Osteoblast (primary cell): ENCODE data around the gene DONSON. TPM values are rescaled to one million over a fixed set of nuclear protein-coding genes. Genes with fewer than 3 reads are reported as not detected.

Source experiments
- DNase-seq: peaks from one replicate; pipeline ENCODE4 v3.0.0; 2011; ENCODE audit warnings: low spot score, mixed read lengths; ENCODE audit not compliant: insufficient read length; ENCODE audit errors: missing footprints
- H2AFZ ChIP-seq: 2 replicates; pipeline ENCODE4 v1.6.0; 2011; ENCODE audit warnings: mild to moderate bottlenecking, low read length
- H3K27ac ChIP-seq: 2 replicates; pipeline ENCODE4 v1.5.1; 2011; ENCODE audit warnings: mild to moderate bottlenecking, low read depth, low read length, moderate library complexity
- H3K27me3 ChIP-seq: 2 replicates; pipeline ENCODE4 v1.6.0; 2012; ENCODE audit warnings: mild to moderate bottlenecking, control low read depth, inconsistent platforms, low read length, moderate library complexity; ENCODE audit not compliant: insufficient read depth
- H3K36me3 ChIP-seq: 2 replicates; pipeline ENCODE4 v1.5.1; 2011; ENCODE audit warnings: mild to moderate bottlenecking, low read length, control low read depth, moderate library complexity; ENCODE audit not compliant: insufficient read depth
- H3K4me1 ChIP-seq: 2 replicates; pipeline ENCODE4 v1.5.1; 2011; ENCODE audit warnings: mild to moderate bottlenecking, low read length, control low read depth, moderate library complexity; ENCODE audit not compliant: insufficient read depth
- H3K4me2 ChIP-seq: 2 replicates; pipeline ENCODE4 v1.6.0; 2011; ENCODE audit warnings: mild to moderate bottlenecking, low read length; ENCODE audit not compliant: insufficient read depth
- H3K4me3 ChIP-seq: fragments of 200-600 bp; sonication (generic); 3 replicates; pipeline ENCODE4 v1.5.1; 2012; ENCODE audit warnings: mild to moderate bottlenecking, low read length, inconsistent platforms; ENCODE audit not compliant: insufficient read depth
- H3K79me2 ChIP-seq: 2 replicates; pipeline ENCODE4 v1.6.0; 2012; ENCODE audit warnings: mild to moderate bottlenecking, low read length, control low read depth, inconsistent platforms; ENCODE audit not compliant: insufficient read depth
- H3K9me3 ChIP-seq: 2 replicates; pipeline ENCODE4 v1.5.1; 2011; ENCODE audit warnings: low read depth, low read length, control low read depth
- H4K20me1 ChIP-seq: 2 replicates; pipeline ENCODE4 v1.6.0; 2012; ENCODE audit warnings: mild to moderate bottlenecking, low read length, control low read depth; ENCODE audit not compliant: insufficient read depth
- CTCF ChIP-seq: IDR thresholded peaks from 2 replicates; pipeline ENCODE4 v1.5.1; 2011; ENCODE audit warnings: mild to moderate bottlenecking, low read depth, low read length, moderate library complexity; ENCODE audit errors: extremely low read depth
- total RNA-seq: library from RNA; depleted of rRNA; stranded (reverse); fragments of >200 nt; gene quantifications from 2 replicates; pipeline ENCODE4 v1.2.3, GENCODE V29; 2012

Gene DONSON
- total RNA-seq, 1 donor = 10.9 TPM

GRCh38 chr21:33566514-33566913 lies 22.0 kb downstream of the DONSON start:
- no peak overlapping the region for H3K4me3 ChIP-seq
- peaks cover 67% of the 10 kb centered on the region for H3K36me3 ChIP-seq
- no peaks in the 10 kb centered on the region for H3K9me3 ChIP-seq
- H3K4me2 ChIP-seq = no peak overlapping the region
- H3K79me2 ChIP-seq = peaks cover 75% of the 10 kb centered on the region
- H3K4me1 ChIP-seq = no peaks in the 10 kb centered on the region
- no peak overlapping the region for H3K27ac ChIP-seq
- TF ChIP-seq CTCF = no peak
- peaks cover under 1% of the 10 kb centered on the region for H4K20me1 ChIP-seq
- no peaks in the 10 kb centered on the region for H3K27me3 ChIP-seq
- no peak for DNase-seq
- no peak overlapping the region for H2AFZ ChIP-seq

GRCh38 chr21:33562389-33562788 lies 26.1 kb downstream of the DONSON start:
- Histone ChIP-seq H3K27me3 (no peaks in the 10 kb centered on the region), H3K27ac (no peak overlapping the region), H3K79me2 (peaks cover 87% of the 10 kb centered on the region), H2AFZ (no peak overlapping the region), H3K4me3 (no peak overlapping the region), H3K36me3 (peaks cover 67% of the 10 kb centered on the region), H3K4me2 (no peak overlapping the region), H3K4me1 (no peaks in the 10 kb centered on the region), H3K9me3 (no peaks in the 10 kb centered on the region), H4K20me1 (peaks cover 23% of the 10 kb centered on the region)
- no peak for DNase-seq
- no peak for TF ChIP-seq CTCF

- H2AFZ ChIP-seq = no peak overlapping the region
- peaks cover 32% of the 10 kb centered on the region for H4K20me1 ChIP-seq
- H3K79me2 ChIP-seq = peaks cover 89% of the 10 kb centered on the region
- H3K4me3 ChIP-seq = no peak overlapping the region
- H3K4me2 ChIP-seq = no peak overlapping the region
- H3K4me1 ChIP-seq = no peaks in the 10 kb centered on the region
- DNase-seq = no peak
- H3K36me3 ChIP-seq = peaks cover 70% of the 10 kb centered on the region
- no peaks in the 10 kb centered on the region for H3K9me3 ChIP-seq
- no peaks in the 10 kb centered on the region for H3K27me3 ChIP-seq
- no peak for TF ChIP-seq CTCF
- no peak overlapping the region for H3K27ac ChIP-seq
Measured at GRCh38 chr21:33561373-33561772, 27.1 kb downstream of the DONSON start.

- Histone ChIP-seq H3K27ac (no peak overlapping the region), H3K27me3 (no peaks in the 10 kb centered on the region), H3K4me3 (no peak overlapping the region), H4K20me1 (peaks cover 35% of the 10 kb centered on the region), H3K36me3 (peaks cover 72% of the 10 kb centered on the region), H2AFZ (no peak overlapping the region), H3K4me2 (no peak overlapping the region), H3K79me2 (peaks cover 92% of the 10 kb centered on the region), H3K9me3 (no peaks in the 10 kb centered on the region), H3K4me1 (no peaks in the 10 kb centered on the region)
- DNase-seq = no peak
- no peak for TF ChIP-seq CTCF
Measured at GRCh38 chr21:33560965-33561364, 27.5 kb downstream of the DONSON start.
